Measurements from ENCODE around the gene ASB18.

ASB18 gene

DNA sequence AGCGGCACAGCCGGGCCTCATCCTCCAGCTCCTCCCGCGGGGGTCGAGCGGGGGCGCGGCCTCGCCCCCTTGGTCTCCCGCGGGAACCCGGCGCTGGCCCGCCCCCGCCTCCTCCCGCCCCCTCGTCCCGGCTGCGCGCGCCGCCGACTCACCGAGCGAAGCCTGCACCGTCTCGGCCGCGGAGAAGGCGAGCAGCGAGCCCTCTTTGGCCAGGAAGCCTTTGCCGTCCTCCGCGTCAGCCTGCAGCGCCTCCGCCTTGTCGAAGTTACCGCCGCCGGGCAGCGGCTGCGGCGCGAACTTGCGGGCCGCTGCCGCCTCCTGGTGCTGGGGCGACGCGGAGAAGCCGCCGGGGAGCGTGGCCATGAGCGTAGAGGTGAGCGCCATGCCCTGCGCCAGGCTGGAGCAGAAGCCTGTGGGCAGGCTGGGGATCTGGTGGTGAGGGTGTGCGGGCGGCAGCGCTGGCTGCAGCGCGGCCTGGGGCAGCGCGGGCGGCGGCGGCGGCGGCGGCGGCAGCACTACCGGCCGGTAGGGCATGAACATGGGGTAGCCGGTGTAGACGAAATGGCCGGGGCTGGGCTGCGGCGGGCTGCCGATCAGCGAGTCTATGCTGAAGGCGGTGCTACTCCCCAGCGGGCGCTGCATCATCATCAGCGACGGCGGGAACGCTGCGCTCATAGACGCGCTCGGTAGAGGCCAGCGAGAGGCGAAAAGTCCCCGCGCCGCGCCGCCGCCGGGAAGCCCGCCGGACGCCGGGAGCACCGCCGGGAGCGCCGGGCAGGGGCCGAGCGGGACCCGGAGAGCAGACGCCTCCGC, 96.7 kb downstream of the ASB18 start:
- no peak overlapping the region for H3K4me3 ChIP-seq (ENCODE audit: low read depth, low read length)
- DNase-seq (ENCODE audit: low read depth): no peak
- TF ChIP-seq, protein P1, sequence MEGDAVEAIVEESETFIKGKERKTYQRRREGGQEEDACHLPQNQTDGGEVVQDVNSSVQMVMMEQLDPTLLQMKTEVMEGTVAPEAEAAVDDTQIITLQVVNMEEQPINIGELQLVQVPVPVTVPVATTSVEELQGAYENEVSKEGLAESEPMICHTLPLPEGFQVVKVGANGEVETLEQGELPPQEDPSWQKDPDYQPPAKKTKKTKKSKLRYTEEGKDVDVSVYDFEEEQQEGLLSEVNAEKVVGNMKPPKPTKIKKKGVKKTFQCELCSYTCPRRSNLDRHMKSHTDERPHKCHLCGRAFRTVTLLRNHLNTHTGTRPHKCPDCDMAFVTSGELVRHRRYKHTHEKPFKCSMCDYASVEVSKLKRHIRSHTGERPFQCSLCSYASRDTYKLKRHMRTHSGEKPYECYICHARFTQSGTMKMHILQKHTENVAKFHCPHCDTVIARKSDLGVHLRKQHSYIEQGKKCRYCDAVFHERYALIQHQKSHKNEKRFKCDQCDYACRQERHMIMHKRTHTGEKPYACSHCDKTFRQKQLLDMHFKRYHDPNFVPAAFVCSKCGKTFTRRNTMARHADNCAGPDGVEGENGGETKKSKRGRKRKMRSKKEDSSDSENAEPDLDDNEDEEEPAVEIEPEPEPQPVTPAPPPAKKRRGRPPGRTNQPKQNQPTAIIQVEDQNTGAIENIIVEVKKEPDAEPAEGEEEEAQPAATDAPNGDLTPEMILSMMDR (IDR thresholded peaks at IDR 0.05; ENCODE audit: low read depth, low read length, missing control alignments): no peak

DNA sequence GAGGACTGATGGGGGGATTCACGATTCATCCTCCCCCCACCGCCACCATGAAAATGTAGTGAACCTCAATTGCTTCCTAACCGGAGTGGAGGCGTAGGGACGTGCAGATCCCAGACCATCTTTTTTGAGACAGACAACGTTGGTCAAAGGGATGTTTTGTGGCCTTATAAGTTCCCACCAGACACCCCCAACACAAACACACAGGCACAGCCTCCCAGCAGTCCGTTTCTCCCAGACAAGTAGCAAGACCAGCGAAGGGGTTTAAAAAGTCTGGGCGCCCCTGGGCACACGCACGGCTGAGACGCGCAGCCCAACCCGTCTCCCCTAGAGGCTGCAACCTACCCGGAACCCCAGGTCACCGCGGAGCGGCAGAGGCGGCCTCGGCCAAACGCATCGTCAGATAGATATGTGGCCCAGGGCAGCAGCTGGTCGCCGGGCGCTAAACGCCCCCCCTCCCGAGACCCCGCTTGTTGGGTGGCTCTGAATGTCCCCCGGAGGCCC, 97.4 kb downstream of the ASB18 start:
- TF ChIP-seq, protein P1 (IDR thresholded peaks at IDR 0.05; ENCODE audit: low read depth, low read length, missing control alignments): no peak
- DNase-seq (ENCODE audit: low read depth): no peak
- no peak overlapping the region for H3K4me3 ChIP-seq (ENCODE audit: low read depth, low read length)

DNA sequence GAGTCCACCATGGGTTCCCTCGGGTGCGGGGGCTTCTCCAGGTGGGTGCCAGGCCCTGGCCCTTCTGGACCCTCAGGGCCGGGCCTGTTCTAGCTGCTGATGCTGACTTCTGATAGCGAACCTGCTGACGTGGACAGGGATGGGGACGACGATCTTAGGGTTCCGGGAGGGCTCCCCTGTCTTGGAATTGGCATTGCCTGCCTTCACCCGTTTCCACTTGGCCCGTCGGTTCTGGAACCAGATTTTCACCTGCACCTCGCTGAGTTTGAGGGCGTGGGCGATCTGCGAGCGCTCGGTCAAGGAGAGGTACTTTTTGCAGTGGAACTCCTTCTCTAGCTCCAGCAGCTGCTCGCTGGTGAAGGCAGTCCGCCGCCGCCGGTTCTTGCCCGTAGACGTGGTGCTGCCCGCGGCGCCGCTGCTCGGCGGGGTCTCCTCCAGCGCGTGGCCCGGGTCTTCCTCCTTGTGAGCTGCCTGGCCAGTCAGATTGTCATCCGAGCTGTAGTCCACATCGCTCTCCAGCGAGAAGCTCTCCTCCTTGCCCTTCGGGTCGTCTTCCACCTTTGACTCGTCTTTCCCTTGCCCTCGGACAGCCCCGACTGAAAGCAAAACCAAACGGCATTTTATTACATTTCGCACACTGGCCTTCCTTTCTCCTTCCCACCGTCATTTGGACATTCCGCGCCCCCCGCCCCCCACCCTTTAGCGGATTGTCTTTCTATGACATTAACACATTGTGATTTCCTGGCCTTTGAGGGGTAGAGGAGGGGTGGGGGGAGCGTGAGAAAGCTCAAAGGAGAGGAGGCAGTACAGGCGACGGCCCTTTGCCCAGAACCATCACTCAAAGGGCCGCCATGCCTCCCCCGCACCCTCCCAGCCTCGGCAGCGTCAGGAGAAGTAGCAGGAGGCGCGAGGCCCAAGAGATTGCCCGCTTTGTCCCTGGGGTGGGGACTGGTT, 98.1 kb downstream of the ASB18 start:
- no peak overlapping the region for H3K4me3 ChIP-seq (ENCODE audit: low read depth, low read length)
- TF ChIP-seq, protein P1 (IDR thresholded peaks at IDR 0.05; ENCODE audit: low read depth, low read length, missing control alignments): no peak
- no peak for DNase-seq (ENCODE audit: low read depth)

DNA sequence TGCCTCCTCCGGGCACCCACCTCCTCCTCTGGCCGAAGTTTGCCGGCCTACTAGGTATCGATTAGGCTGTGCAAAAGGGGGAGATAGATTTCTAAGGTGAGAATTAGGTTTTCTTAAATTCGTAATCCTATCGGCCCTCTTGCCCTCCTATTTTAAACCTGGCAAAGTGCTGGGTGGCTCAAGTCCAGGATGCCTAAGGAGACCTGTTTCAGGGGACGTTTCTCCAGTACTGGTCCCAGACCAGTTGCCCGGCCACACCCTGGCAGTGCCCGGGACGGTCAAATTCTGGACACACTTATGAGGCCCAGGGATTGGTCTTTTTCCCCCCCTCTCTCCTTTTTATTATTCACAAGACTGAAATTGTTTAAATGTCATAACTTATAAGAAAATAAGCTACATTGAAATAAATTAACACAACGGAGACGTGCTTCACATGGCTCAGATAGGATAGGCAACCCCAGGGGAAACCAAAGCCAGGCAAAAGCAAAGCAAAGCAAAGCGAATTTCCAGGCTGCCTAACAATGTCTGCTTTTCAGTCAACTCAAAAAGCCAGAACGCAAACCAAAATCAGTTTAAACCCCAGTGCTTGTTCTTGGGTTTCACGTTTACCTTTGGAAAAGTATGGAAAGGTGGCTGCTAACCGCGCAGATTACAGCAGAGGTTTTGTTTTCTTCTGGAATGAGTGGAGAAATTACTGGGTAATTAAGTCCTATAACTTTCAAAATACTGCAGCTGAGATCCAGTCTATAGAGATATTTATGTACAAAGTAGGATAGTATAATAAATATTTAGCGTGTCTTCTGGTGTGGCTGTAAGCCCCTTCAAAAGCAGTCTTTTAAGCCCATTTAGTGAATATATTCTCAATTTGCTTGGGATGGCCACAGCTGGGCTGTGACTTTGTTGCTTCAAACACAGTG, 99.0 kb downstream of the ASB18 start:
- no peak overlapping the region for H3K4me3 ChIP-seq (ENCODE audit: low read depth, low read length)
- TF ChIP-seq, protein P1 (IDR thresholded peaks at IDR 0.05; ENCODE audit: low read depth, low read length, missing control alignments): no peak
- no peak for DNase-seq (ENCODE audit: low read depth)

DNA sequence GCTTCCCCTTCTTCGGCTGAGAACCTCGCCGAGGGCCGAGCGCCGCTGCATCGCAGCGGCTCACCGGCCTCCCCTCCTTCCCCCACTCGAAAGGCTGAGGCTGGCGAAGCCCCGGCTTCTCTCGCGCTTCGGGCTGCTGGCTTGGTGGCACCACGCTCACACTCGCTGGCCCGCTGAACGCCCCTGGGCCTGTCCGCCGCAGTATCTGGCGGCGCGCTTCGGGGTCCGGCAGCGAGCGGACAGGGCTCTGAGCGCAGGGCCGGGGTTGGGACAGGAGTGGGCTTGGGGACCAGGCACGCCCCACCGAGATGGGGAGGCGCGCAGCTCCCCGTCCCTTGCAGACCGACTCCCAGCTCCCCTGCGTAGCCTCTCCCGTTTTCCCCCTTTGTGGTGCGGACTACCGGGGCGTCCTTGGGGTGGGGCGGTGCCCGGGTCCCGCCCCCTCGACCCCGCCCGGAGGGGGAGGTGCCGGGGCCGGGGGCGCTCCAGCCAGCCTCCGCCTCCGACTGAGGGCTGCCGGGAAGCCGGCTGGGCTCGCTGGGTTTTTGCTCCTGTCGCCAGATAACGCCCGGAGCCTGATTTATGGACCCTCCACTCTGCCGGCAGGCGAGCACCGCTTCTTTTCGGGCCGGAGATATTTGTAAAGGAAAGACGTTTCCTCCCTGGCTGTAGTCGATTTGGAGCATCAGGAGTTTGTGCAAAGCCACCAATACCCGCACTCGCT, 99.8 kb downstream of the ASB18 start:
- TF ChIP-seq, protein P1 (IDR thresholded peaks at IDR 0.05; ENCODE audit: low read depth, low read length, missing control alignments): no peak
- H3K4me3 ChIP-seq (ENCODE audit: low read depth, low read length): no peak overlapping the region
- DNase-seq (ENCODE audit: low read depth): no peak

Data from GM12864 (cell line).